Measurements from ENCODE around the gene ENDOD1. TPM values are rescaled to one million over a fixed set of nuclear protein-coding genes. Genes with fewer than 3 reads are reported as not detected.
"Not testable (repeated sequence)": the region's sequence is repeated elsewhere in the genome, so short reads cannot be mapped to it uniquely, and the experiment has no call there.

ENDOD1 gene
- total RNA-seq, 1 experiment from 2014 or later: 12.8 TPM

DNA sequence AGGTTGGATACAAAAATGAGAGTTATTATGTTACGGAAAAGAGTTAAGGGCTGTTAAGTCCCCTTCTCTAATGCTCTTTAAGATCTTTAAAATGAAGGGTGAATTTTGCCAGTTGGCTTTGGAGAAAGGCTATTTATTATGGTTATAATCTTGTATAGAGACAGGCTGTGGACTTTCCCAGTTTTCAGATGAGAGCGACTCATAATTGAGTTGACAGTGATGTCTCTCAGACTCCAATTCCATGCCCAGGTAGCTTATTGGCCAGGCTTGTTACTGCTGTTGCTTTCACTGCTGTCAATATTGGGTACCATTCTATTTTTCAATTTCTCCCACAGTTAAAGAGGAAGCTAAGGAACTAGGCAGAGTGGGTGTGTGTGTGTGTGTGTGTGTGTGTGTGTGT is 13.1 kb downstream of the ENDOD1 start:
- no peak for DNase-seq
- no peaks in the 10 kb centered on the region for H3K9me2 ChIP-seq (replicated peaks; ENCODE audit: insufficient read depth, low read length)
- no peak overlapping the region for H3K27ac ChIP-seq (ENCODE audit: low read length)
- H3K27me3 ChIP-seq (ENCODE audit: low read length): no peaks in the 10 kb centered on the region
- H3K4me3 ChIP-seq (ENCODE audit: low read length): no peak overlapping the region
- H3K79me2 ChIP-seq (ENCODE audit: low read length): no peaks in the 10 kb centered on the region
- H4K20me1 ChIP-seq (ENCODE audit: insufficient read depth, low read depth, low read length): no peaks in the 10 kb centered on the region
- no peaks in the 10 kb centered on the region for H3K36me3 ChIP-seq (ENCODE audit: insufficient read depth, low read length)
- H3K4me2 ChIP-seq (ENCODE audit: low read depth, low read length, poor library complexity, severe bottlenecking): no peak overlapping the region
- H3K4me1 ChIP-seq (ENCODE audit: low read length): peaks cover 7% of the 10 kb centered on the region
- no peak overlapping the region for H2AFZ ChIP-seq (ENCODE audit: low read length)
- H3K9me3 ChIP-seq (ENCODE audit: low read length): no peaks in the 10 kb centered on the region
- no peak overlapping the region for H3K9ac ChIP-seq (ENCODE audit: low read length)

DNA sequence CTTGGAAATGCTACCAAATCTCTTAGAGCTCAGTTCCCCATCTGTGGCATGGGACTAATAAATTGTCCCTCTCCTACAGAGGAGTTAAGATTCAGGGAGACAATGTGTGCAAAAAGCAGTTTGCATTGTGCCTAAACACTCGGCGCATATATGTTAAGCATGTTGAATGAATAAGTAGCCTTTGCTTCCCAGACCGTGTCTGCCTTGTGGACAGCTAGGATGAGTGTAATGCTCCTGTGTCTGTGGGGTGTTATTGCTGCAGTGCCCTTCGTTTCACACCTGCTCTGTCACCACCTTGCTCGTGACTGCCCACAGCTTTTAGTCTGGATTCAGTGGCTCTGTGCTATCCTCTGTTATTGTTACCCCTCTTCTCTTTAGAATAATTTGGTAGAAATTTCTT is 14.1 kb downstream of the ENDOD1 start:
- Histone ChIP-seq H3K36me3 (ENCODE audit: insufficient read depth, low read length) (no peaks in the 10 kb centered on the region), H4K20me1 (ENCODE audit: insufficient read depth, low read depth, low read length) (no peaks in the 10 kb centered on the region), H3K9me2 (replicated peaks; ENCODE audit: insufficient read depth, low read length) (no peaks in the 10 kb centered on the region), H2AFZ (ENCODE audit: low read length) (no peak overlapping the region), H3K4me1 (ENCODE audit: low read length) (peaks cover 7% of the 10 kb centered on the region), H3K4me3 (ENCODE audit: low read length) (no peak overlapping the region), H3K27ac (ENCODE audit: low read length) (no peak overlapping the region), H3K79me2 (ENCODE audit: low read length) (no peaks in the 10 kb centered on the region), H3K9ac (ENCODE audit: low read length) (no peak overlapping the region), H3K27me3 (ENCODE audit: low read length) (no peaks in the 10 kb centered on the region), H3K4me2 (ENCODE audit: low read depth, low read length, poor library complexity, severe bottlenecking) (no peak overlapping the region), H3K9me3 (ENCODE audit: low read length) (no peaks in the 10 kb centered on the region)
- no peak for DNase-seq

- H3K27ac ChIP-seq (ENCODE audit: low read length): no peak overlapping the region
- no peaks in the 10 kb centered on the region for H4K20me1 ChIP-seq (ENCODE audit: insufficient read depth, low read depth, low read length)
- H3K9ac ChIP-seq (ENCODE audit: low read length): no peak overlapping the region
- no peak overlapping the region for H3K4me2 ChIP-seq (ENCODE audit: low read depth, low read length, poor library complexity, severe bottlenecking)
- no peaks in the 10 kb centered on the region for H3K36me3 ChIP-seq (ENCODE audit: insufficient read depth, low read length)
- no peak overlapping the region for H2AFZ ChIP-seq (ENCODE audit: low read length)
- H3K27me3 ChIP-seq (ENCODE audit: low read length): no peaks in the 10 kb centered on the region
- no peak for DNase-seq
- no peaks in the 10 kb centered on the region for H3K79me2 ChIP-seq (ENCODE audit: low read length)
- peaks cover 7% of the 10 kb centered on the region for H3K4me1 ChIP-seq (ENCODE audit: low read length)
- H3K9me3 ChIP-seq (ENCODE audit: low read length): no peaks in the 10 kb centered on the region
- no peak overlapping the region for H3K4me3 ChIP-seq (ENCODE audit: low read length)
- H3K9me2 ChIP-seq (replicated peaks; ENCODE audit: insufficient read depth, low read length): no peaks in the 10 kb centered on the region
Observed at GRCh38 chr11:95104121-95104830, 14.6 kb downstream of the ENDOD1 start.

GRCh38 chr11:95104856-95105255 is 15.2 kb downstream of the ENDOD1 start:
- Histone ChIP-seq H3K4me2 (ENCODE audit: low read depth, low read length, poor library complexity, severe bottlenecking) (no peak overlapping the region), H2AFZ (ENCODE audit: low read length) (no peak overlapping the region), H3K79me2 (ENCODE audit: low read length) (no peaks in the 10 kb centered on the region), H3K9me3 (ENCODE audit: low read length) (no peaks in the 10 kb centered on the region), H3K27me3 (ENCODE audit: low read length) (no peaks in the 10 kb centered on the region), H3K4me3 (ENCODE audit: low read length) (no peak overlapping the region), H3K9me2 (replicated peaks; ENCODE audit: insufficient read depth, low read length) (no peaks in the 10 kb centered on the region), H3K4me1 (ENCODE audit: low read length) (peaks cover 7% of the 10 kb centered on the region), H4K20me1 (ENCODE audit: insufficient read depth, low read depth, low read length) (no peaks in the 10 kb centered on the region), H3K9ac (ENCODE audit: low read length) (no peak overlapping the region), H3K36me3 (ENCODE audit: insufficient read depth, low read length) (no peaks in the 10 kb centered on the region), H3K27ac (ENCODE audit: low read length) (no peak overlapping the region)
- DNase-seq: no peak

DNA sequence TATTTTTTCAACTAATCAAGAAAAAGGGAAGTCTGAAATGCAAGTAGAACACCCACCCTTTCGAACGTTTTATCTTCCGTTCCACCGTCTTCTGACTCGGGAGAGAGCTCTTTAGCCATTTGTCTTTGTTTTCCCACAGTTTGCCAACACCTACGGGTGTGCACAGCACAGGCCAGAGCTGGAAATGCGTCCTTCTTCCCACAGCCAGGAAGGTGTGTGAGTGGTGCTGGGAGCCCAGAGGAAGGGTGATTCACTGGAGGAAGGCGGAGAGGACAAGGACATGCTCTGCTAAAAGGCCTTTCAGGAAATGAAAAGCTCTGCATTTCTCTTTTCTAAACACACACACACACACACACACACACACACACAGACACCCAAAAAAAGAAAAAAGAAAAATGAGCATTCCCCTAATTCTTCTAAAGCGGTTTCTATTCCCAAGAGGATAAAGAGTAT is 18.5 kb downstream of the ENDOD1 start:
- H3K9ac ChIP-seq (ENCODE audit: low read length): no peak overlapping the region
- no peaks in the 10 kb centered on the region for H4K20me1 ChIP-seq (ENCODE audit: insufficient read depth, low read depth, low read length)
- H3K27ac ChIP-seq (ENCODE audit: low read length): no peak overlapping the region
- H3K4me1 ChIP-seq (ENCODE audit: low read length): peaks cover 7% of the 10 kb centered on the region
- no peak overlapping the region for H3K4me2 ChIP-seq (ENCODE audit: low read depth, low read length, poor library complexity, severe bottlenecking)
- no peaks in the 10 kb centered on the region for H3K9me2 ChIP-seq (replicated peaks; ENCODE audit: insufficient read depth, low read length)
- no peaks in the 10 kb centered on the region for H3K79me2 ChIP-seq (ENCODE audit: low read length)
- H3K9me3 ChIP-seq (ENCODE audit: low read length): no peaks in the 10 kb centered on the region
- DNase-seq: no peak
- no peak overlapping the region for H3K4me3 ChIP-seq (ENCODE audit: low read length)
- H2AFZ ChIP-seq (ENCODE audit: low read length): no peak overlapping the region
- H3K36me3 ChIP-seq (ENCODE audit: insufficient read depth, low read length): no peaks in the 10 kb centered on the region
- no peaks in the 10 kb centered on the region for H3K27me3 ChIP-seq (ENCODE audit: low read length)

- Histone ChIP-seq H3K9me2 (replicated peaks; ENCODE audit: insufficient read depth, low read length) (no peaks in the 10 kb centered on the region), H3K9ac (ENCODE audit: low read length) (no peak overlapping the region), H3K27ac (ENCODE audit: low read length) (no peak overlapping the region), H3K4me3 (ENCODE audit: low read length) (no peak overlapping the region), H3K27me3 (ENCODE audit: low read length) (no peaks in the 10 kb centered on the region), H3K4me1 (ENCODE audit: low read length) (peaks cover 7% of the 10 kb centered on the region), H3K36me3 (ENCODE audit: insufficient read depth, low read length) (no peaks in the 10 kb centered on the region), H4K20me1 (ENCODE audit: insufficient read depth, low read depth, low read length) (no peaks in the 10 kb centered on the region), H3K9me3 (ENCODE audit: low read length) (no peaks in the 10 kb centered on the region), H2AFZ (ENCODE audit: low read length) (no peak overlapping the region), H3K4me2 (ENCODE audit: low read depth, low read length, poor library complexity, severe bottlenecking) (no peak overlapping the region), H3K79me2 (ENCODE audit: low read length) (no peaks in the 10 kb centered on the region)
- no peak for DNase-seq
Observed at GRCh38 chr11:95108671-95109551, 19.3 kb downstream of the ENDOD1 start.

GRCh38 chr11:95111471-95111870 is 21.8 kb downstream of the ENDOD1 start:
- H3K4me3 ChIP-seq (ENCODE audit: low read length); H3K27ac ChIP-seq (ENCODE audit: low read length); H3K27me3 ChIP-seq (ENCODE audit: low read length); H4K20me1 ChIP-seq (ENCODE audit: insufficient read depth, low read depth, low read length); H2AFZ ChIP-seq (ENCODE audit: low read length); H3K4me2 ChIP-seq (ENCODE audit: low read depth, low read length, poor library complexity, severe bottlenecking); H3K9ac ChIP-seq (ENCODE audit: low read length); H3K9me3 ChIP-seq (ENCODE audit: low read length); H3K9me2 ChIP-seq (replicated peaks; ENCODE audit: insufficient read depth, low read length); H3K4me1 ChIP-seq (ENCODE audit: low read length); H3K36me3 ChIP-seq (ENCODE audit: insufficient read depth, low read length); H3K79me2 ChIP-seq (ENCODE audit: low read length); DNase-seq: not testable (repeated sequence)

GRCh38 chr11:95111923-95112540 is 22.4 kb downstream of the ENDOD1 start:
- Histone ChIP-seq H3K36me3 (ENCODE audit: insufficient read depth, low read length) (no peaks in the 10 kb centered on the region), H3K27me3 (ENCODE audit: low read length) (no peaks in the 10 kb centered on the region), H3K9me3 (ENCODE audit: low read length) (no peaks in the 10 kb centered on the region), H3K4me1 (ENCODE audit: low read length) (peaks cover 7% of the 10 kb centered on the region), H3K4me3 (ENCODE audit: low read length) (no peak overlapping the region), H3K9me2 (replicated peaks; ENCODE audit: insufficient read depth, low read length) (no peaks in the 10 kb centered on the region), H3K27ac (ENCODE audit: low read length) (no peak overlapping the region), H3K4me2 (ENCODE audit: low read depth, low read length, poor library complexity, severe bottlenecking) (no peak overlapping the region), H2AFZ (ENCODE audit: low read length) (no peak overlapping the region), H4K20me1 (ENCODE audit: insufficient read depth, low read depth, low read length) (no peaks in the 10 kb centered on the region), H3K9ac (ENCODE audit: low read length) (no peak overlapping the region), H3K79me2 (ENCODE audit: low read length) (no peaks in the 10 kb centered on the region)
- DNase-seq: no peak
